Motor neuron (in vitro differentiated cells): ENCODE results near the gene SART1. TPM values are rescaled to one million over a fixed set of nuclear protein-coding genes. Genes with fewer than 3 reads are reported as not detected.

Source experiments
- ATAC-seq, 8 experiments: fragments of 200-7000 bp; cut with Tn5 transposase; replicated peaks in 6 of 8; 2 replicates each; pipeline ENCODE4 v1.8.0; 2021; ENCODE audit warnings: mild to moderate bottlenecking in 8 of 8, moderate library complexity in 8 of 8
- H3K27ac ChIP-seq, 2 donors: fragments of 250-450 bp; sonication (Bioruptor Pico); 2 replicates each; pipeline ENCODE4 v1.9.0; 2021; ENCODE audit warnings: antibody characterized with exemption in 2 of 2, mild to moderate bottlenecking in 2 of 2, moderate library complexity in 1 of 2
- H3K4me1 ChIP-seq, 2 donors: fragments of 250-450 bp; sonication (Bioruptor Pico); replicated peaks in 1 of 2; 2 replicates each; pipeline ENCODE4 v1.6.1; 2021; ENCODE audit warnings: antibody characterized with exemption in 2 of 2, mild to moderate bottlenecking in 2 of 2, moderate library complexity in 1 of 2
- H3K4me3 ChIP-seq, 5 donors: fragments of 250-450 bp; sonication (Bioruptor Pico); 2 replicates each; pipeline ENCODE4 v1.9.0; 2021; ENCODE audit warnings: antibody characterized with exemption in 5 of 5, mild to moderate bottlenecking in 5 of 5, moderate library complexity in 4 of 5
- WGBS, 10 experiments: fragments of 450-650 bp; shearing (Covaris generic); methylation state at CpG; one replicate each; pipeline ENCODE4 v1.0.0; 2022; 5-methylcytosine and 5-hydroxymethylcytosine counted together
- in situ Hi-C, 9 experiments: fragments of 400-800 bp; cut with MboI; loops; one replicate each; pipeline ENCODE4 v1.15.0; 2021; ENCODE audit warnings: low sequenced_read_pairs in 9 of 9, low pct_unique_long_range_greater_than_20kb in 2 of 9; ENCODE audit not compliant: unreplicated experiment in 9 of 9
- total RNA-seq, 8 experiments: library from RNA; unstranded; fragments of 300-600 nt; gene quantifications; 2 replicates each; pipeline versions ENCODE4 v1.2.3 to v1.2.4, GENCODE V29; 2022

The SART1 gene, protein sequence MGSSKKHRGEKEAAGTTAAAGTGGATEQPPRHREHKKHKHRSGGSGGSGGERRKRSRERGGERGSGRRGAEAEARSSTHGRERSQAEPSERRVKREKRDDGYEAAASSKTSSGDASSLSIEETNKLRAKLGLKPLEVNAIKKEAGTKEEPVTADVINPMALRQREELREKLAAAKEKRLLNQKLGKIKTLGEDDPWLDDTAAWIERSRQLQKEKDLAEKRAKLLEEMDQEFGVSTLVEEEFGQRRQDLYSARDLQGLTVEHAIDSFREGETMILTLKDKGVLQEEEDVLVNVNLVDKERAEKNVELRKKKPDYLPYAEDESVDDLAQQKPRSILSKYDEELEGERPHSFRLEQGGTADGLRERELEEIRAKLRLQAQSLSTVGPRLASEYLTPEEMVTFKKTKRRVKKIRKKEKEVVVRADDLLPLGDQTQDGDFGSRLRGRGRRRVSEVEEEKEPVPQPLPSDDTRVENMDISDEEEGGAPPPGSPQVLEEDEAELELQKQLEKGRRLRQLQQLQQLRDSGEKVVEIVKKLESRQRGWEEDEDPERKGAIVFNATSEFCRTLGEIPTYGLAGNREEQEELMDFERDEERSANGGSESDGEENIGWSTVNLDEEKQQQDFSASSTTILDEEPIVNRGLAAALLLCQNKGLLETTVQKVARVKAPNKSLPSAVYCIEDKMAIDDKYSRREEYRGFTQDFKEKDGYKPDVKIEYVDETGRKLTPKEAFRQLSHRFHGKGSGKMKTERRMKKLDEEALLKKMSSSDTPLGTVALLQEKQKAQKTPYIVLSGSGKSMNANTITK
- 10 to 100 TPM; 26.6 to 65.4 (median 45.5) TPM for total RNA-seq

DNA sequence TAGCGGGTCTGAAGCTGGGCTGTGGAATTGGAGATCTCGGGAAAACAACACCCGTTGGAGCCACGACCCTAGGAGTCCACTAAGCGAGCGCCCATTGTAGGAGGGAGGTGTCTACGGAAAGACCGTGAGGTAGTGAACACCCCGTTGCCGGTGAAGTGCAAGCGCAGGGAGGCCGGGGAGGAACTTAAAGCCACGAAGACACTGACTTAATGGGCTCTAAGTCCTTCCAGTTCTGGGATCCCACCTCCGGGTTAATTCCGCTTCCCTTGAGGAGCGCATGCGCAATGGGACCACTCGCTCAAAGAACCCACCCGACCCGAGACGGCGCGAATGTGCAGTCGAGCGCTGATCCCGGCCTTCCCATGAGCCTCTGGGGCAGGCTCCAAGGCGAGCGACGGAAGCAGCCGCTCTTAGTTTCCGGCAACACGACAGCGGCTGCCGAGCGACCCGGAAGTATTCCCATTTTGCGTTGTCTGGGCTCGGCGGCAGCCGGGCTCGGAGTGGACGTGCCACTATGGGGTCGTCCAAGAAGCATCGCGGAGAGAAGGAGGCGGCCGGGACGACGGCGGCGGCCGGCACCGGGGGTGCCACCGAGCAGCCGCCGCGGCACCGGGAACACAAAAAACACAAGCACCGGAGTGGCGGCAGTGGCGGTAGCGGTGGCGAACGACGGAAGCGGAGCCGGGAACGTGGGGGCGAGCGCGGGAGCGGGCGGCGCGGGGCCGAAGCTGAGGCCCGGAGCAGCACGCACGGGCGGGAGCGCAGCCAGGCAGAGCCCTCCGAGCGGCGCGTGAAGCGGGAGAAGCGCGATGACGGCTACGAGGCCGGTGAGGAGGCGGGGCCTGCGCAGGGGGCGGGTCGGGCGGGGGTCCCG, at the start of gene SART1:
Gene SART1, plus strand, starts transcription at position 468 of the 874 bp plus-strand sequence. Its CDS starts 47 bp downstream, at position 515.
- Histone ChIP-seq H3K4me3 (peak within 1 kb of the TSS; percentile 85 to 99 (median 93)), H3K4me1 (peaks cover 11 to 17% of the 10 kb centered on the region in 2 donors), H3K27ac (peak within 1 kb of the TSS; percentile 94 to 99)
- ATAC-seq = peak; percentile 90 to 97 (median 92)
- in situ Hi-C loops = no loop called here
- WGBS, 10 experiments = 0 to 60% (median 1%) methylated on average over 1 to 30 of the region's 97 CpGs; no CpG with 5 or more reads in 3 of the 10 experiments

DNA sequence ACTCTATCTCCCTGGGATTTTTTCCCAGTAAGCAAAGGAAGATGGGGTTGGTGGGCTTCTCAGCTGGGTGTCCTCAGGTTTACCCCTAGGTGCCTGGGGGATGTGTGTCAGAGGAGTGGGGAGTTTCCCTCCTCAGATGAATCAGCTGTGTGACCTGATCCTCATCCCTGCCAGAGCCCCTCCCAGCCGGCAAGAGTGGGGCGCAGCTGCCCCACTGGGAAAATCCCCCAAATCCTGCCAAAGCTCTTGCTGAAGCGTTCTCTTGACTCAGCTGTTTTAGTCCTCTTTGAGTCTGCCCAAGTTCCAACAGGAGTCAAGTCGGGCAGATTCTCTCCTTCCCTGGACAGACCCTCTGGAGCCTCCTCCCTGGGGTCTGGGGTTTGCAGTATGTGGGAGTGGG, 48.7 kb upstream of the SART1 start:
- Histone ChIP-seq H3K4me3 (no peak overlapping the region), H3K27ac (no peak overlapping the region), H3K4me1 (peaks cover 6 to 11% of the 10 kb centered on the region in 2 donors)
- WGBS, 10 experiments = 78 to 90% (median 88%) methylated on average over 1 to 3 of the region's 4 CpGs; no CpG with 5 or more reads in 7 of the 10 experiments
- ATAC-seq = no peak
- in situ Hi-C loops = no loop called here

DNA sequence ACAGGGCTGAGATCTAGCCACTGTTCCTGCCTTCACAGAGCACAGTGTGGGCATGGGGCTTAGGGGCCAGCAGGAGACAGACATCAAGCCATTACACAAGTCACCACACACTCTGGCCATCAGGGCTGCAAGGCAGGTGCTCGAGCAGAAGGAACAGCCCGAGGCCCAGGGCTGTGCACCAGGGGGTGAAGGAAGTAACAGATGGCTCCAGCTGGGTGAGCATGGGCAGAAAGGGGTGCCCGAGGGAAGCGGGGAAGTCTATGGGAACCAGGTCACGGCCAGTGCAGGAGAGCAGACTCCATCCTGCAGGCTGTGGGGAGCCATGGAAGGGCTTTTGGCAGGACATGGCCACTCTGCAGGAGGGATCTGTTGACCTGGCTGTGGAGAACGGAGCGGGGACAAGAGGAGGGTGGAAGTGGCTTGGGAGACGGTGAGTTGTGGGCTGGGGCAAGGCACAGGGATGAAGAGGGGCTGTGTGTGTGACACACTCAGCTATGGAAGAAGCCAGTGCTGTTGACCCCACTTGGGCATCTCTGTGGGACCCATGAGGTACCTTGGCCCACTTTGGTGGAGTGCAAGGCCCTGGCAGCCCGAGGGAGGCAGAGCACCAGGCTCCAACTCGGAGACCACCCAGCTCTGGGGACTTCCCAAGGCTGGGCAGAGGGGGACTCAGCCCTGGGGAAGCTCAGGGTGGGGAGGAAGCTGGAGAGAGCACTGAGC, 46.3 kb upstream of the SART1 start:
- in situ Hi-C loops = no loop called here
- H3K27ac ChIP-seq = no peak overlapping the region
- ATAC-seq = no peak
- H3K4me1 ChIP-seq = peaks cover 11 to 16% of the 10 kb centered on the region in 2 donors
- WGBS, 10 experiments = 10 to 93% (median 83%) methylated on average over 2 to 8 of the region's 10 CpGs; no CpG with 5 or more reads in 6 of the 10 experiments
- H3K4me3 ChIP-seq = no peak overlapping the region

DNA sequence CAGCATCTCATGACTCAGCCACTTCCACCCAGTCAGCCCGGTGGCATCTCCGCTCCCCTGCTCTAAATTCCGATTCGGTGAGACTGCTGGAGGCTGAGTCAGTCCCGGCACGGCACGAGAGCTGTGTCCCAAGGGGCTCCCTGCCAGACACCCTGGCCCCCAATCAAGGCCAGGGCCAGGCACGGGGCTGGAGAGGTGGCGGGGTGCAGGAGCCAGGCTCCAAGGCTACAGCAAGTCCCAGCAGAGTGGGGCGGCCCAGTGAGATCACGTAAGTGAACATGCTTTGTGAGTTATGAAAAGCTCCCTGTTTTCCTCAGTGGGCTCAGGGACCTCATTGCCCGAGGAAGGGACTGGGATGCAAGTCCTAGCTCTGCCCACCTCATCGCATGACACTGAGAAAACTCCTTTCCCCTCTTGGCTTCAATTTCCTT, 45.7 kb upstream of the SART1 start:
- Histone ChIP-seq H3K4me3 (peak overlapping the region in 1 of 5 donors; percentile 13), H3K4me1 (peaks cover 17 to 22% of the 10 kb centered on the region in 2 donors), H3K27ac (no peak overlapping the region)
- in situ Hi-C loops = no loop called here
- 3 to 100% (median 39%) methylated on average over 1 to 7 of the region's 13 CpGs; no CpG with 5 or more reads in 6 of the 10 experiments for whole genome bisulfite sequencing, 10 experiments
- ATAC-seq = peak in 7 of 8 experiments; percentile 23 to 48 (median 32)

DNA sequence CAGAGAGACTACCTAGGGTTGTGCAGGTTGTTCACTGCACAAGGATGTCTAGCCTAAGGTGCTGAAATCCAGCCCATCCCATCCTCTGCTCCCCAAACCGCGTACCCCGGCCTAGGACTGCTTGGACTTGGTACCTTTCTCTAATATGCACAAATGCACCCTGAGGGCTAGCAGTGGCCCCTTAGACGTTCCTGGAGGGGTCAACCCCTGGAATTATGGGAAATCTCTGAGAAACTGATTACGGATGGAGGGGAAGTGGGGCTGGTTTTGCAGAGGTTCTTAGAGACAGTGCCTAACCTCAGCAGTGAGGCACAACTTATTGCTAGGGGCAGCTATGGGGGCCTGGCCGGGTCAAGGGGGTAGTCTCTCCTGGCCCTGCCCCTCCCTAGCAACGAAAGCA, 45.1 kb upstream of the SART1 start:
- 0 to 88% (median 57%) methylated on average over 1 to 6 of the region's 7 CpGs; no CpG with 5 or more reads in 4 of the 10 experiments for WGBS, 10 experiments
- H3K27ac ChIP-seq = no peak overlapping the region
- peaks cover 17 to 23% of the 10 kb centered on the region in 2 donors for H3K4me1 ChIP-seq
- no peak for ATAC-seq
- in situ Hi-C loops = no loop called here
- no peak overlapping the region for H3K4me3 ChIP-seq

DNA sequence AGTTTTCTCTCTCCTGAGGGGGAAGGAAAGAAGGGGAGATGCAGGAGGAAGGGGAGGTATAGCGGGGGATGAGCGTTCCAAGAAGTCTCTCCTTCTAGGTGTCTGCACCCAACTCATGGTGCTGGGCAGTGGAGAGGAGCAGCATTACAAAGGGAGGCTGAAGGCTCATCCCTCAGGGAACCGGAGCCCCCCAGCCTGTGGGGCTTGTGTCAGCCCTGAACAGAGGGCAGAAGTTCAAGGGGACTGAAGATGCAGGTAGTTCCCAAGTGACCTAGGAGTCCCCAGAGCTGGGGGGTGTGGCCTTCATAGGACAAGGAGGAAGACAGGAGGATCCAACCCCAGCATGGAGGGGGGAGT, 44.5 kb upstream of the SART1 start:
- ATAC-seq = no peak
- no CpG with 5 or more reads among the region's 3 CpGs for WGBS, 10 experiments
- Histone ChIP-seq H3K4me1 (peaks cover 17% of the 10 kb centered on the region in 2 donors), H3K4me3 (no peak overlapping the region), H3K27ac (no peak overlapping the region)
- in situ Hi-C loops = no loop called here

DNA sequence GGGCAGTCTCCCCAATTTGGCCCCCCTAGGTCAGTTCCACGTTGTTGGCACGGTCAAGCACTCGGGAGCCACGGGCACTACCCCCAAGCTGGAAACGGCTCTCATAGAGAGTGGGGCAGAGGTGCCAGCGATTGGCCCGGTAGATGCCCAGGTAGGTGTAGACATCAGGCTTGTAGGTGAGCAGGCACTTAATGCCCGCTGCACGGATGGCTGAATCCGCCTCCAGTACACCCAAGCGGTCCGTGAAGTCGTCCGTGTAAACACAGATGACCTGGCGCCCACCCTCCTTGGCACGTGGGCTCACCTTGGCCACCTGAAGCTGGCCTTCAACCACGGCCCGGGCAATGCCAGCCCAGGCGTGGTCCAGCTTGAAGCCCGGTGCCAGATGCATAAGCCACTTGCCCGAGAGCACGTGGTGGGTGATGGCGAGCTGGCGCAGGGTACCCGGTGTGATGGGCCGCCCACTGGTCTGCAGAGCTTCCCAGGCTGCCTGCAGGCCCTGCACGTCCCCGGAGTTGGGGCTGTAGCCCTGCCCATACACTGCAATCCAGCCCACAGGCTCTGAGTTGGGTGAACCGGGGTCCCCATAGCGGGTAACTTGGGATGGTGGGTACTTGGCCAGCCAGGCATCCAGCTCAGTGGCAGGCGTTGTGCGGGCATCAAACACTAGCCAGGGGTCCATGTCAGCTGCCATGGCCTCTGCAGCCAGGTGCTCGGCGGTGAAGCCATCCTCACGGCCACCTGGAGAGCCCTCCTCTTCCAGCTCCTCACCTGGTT, 43.9 kb upstream of the SART1 start:
- 40 to 94% (median 93%) methylated on average over 1 to 10 of the region's 35 CpGs; no CpG with 5 or more reads in 5 of the 10 experiments for WGBS, 10 experiments
- Histone ChIP-seq H3K4me1 (peaks cover 17% of the 10 kb centered on the region in 2 donors), H3K4me3 (peak overlapping the region; percentile 89 to 97 (median 91)), H3K27ac (no peak overlapping the region)
- in situ Hi-C loops = no loop called here
- no peak for ATAC-seq

DNA sequence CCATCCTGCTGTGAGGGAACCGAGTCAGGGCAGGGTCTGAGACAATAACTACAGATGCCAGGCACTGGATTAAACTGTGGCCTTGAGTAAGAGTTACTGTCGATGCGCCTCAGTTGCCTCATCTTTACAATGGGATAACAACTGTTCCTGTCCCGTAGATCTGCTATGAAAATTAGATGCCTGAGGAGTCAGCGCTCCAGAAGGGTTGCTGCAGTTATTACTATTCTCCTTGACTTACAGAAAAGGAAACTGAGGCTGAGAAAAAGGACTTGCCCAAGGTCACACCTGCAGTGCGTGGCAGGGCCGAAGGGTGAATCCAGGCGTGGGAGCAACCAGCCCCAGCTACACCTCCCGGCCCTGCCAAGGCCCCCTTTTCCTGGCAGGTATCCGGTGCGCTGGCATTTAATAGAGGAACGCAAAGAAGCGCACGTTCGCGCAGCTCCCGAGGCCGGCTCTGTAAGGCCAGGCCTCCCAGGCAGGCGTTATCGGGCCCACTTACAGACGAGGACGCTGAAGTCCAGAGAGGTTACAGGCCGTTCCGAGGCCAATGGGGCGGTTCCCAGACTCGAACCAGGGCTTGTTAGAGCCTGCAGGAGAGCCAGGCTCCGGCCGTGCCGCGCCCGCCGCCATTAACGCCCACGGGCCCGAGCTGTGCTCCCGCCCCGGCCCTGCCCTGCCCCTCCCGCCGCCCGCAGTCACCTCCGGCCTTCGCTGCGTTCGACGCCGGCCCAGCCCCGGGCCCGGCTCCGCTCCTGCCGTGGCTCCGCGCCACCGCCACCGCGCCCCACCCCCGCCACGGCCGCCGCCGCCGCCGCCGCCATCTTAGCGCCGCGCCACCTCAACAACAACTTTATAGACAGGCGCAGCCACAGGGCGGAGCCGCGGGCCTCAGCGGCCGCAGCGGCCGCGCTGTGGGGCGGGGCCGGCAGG, 43.1 kb upstream of the SART1 start, which contains the start of gene C11orf68:
Gene C11orf68, minus strand, starts transcription at position 852 of the 930 bp plus-strand sequence. Its CDS starts 31 bp downstream, at position 821.
- in situ Hi-C loops = no loop called here

DNA sequence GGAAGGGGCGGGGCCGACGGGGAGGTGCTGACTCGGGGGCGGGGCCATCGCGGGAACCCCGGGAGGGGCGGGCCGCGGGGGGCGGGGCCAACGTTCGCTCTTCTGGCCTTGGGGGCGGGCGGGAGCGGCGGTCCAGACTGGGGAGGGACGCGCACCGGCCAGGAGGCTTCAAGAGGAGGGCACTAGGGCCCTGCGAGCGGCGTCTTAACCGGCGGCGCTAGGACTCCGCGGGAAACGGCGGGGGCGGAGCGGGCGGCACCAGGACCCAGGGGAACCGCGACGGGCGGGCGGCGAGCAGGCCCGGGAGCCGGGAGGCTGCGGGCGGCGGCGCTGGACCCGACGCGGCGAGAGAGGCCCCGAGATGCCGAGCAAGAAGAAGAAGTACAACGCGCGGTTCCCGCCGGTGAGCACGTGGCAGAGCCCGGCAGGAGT, 42.4 kb upstream of the SART1 start, which contains the start of gene DRAP1:
Gene DRAP1, plus strand, starts transcription at position 286 of the 432 bp plus-strand sequence. Its CDS starts 76 bp downstream, at position 362.
- peak within 1 kb of the TSS; percentile 89 to 97 (median 91) for H3K4me3 ChIP-seq
- peak; percentile 74 to 93 (median 91) for ATAC-seq
- peaks cover 17% of the 10 kb centered on the region in 2 donors for H3K4me1 ChIP-seq
- no CpG with 5 or more reads among the region's 59 CpGs for WGBS, 10 experiments
- in situ Hi-C loops = no loop called here
- peak within 1 kb of the TSS; percentile 92 to 96 for H3K27ac ChIP-seq

More for the DNA sequence above, 43.1 kb upstream of the SART1 start, which contains the start of gene C11orf68:
- ATAC-seq = peak; percentile 44 to 78 (median 72)
- 6 to 63% (median 38%) methylated on average over 1 to 10 of the region's 77 CpGs; no CpG with 5 or more reads in 3 of the 10 experiments for WGBS, 10 experiments
- H3K4me3 ChIP-seq = peak within 1 kb of the TSS; percentile 89 to 97 (median 91)
- peaks cover 17% of the 10 kb centered on the region in 2 donors for H3K4me1 ChIP-seq
- H3K27ac ChIP-seq = peak within 1 kb of the TSS; percentile 92 to 96

DNA sequence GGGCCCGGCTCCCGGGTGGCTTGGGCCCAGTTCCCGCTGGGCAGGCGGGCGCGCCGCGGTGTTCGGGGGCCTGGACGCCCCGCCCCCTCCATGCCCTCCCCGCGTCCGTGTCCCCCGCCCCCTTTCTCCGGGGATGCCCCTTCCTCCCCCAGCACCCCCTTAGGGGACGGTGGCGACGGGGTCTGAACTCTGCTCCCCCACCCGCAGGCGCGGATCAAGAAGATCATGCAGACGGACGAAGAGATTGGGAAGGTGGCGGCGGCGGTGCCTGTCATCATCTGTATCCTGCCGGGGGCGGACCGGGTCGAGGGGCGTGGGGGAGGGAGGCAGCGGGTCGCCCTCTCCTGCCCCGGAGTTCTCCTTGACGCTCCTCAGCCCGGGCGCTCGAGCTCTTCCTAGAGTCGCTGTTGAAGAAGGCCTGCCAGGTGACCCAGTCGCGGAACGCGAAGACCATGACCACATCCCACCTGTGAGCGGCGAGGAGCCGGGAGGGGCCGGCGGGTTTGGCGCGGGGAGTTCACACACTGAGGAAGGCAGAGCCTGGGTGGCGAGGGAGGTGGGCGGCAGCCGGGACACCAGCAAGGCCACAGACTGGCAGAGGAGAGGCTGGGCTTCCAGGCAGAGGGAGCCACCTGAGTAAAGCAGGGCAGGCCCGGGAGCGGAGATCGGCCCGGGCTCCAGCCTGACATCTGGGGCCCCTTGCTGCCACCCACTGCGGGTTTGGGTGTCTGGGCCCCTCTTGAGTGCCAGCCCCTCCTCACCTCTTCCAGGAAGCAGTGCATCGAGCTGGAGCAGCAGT, 41.8 kb upstream of the SART1 start:
- peak overlapping the region; percentile 76 to 79 for H3K27ac ChIP-seq

More for the DNA sequence above, 41.8 kb upstream of the SART1 start:
- H3K4me3 ChIP-seq = peak overlapping the region; percentile 89 to 97 (median 91)
- peak in 5 of 8 experiments; percentile 6 to 49 (median 15) for ATAC-seq
- WGBS, 10 experiments = 0 to 4% methylated on average over 1 to 12 of the region's 60 CpGs; no CpG with 5 or more reads in 8 of the 10 experiments
- in situ Hi-C loops = no loop called here
- H3K4me1 ChIP-seq = peaks cover 17% of the 10 kb centered on the region in 2 donors
